HG03060 (cell line): ENCODE results near the gene SASH1.

ENCODE experiments used
- ATAC-seq: cut with Tn5 transposase; IDR thresholded peaks from one replicate; pipeline ENCODE4 v1.9.1; 2021; ENCODE audit warnings: low read depth, moderate number of reproducible peaks; ENCODE audit not compliant: unreplicated experiment

Gene SASH1

DNA sequence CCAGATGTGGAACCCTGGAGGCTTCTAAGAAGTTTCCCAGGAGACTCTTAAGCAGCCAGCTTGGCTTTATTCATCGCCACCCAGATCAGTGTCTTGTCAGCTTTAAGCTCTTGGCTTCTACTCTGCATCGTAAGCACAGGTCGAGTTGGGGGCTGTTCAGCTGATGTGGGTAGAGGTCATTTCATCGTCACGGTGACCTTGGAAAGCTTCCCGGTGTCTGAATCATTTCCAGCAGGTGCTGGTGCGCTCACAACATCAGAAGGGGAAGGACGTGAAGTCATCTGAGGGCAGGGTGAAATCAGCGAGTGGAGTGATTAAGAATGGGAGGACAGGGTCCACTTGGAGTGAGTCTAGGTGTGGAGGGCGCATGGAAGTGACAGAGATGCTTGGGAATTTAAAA, 112.6 kb downstream of the SASH1 start:
- no peak for ATAC-seq

DNA sequence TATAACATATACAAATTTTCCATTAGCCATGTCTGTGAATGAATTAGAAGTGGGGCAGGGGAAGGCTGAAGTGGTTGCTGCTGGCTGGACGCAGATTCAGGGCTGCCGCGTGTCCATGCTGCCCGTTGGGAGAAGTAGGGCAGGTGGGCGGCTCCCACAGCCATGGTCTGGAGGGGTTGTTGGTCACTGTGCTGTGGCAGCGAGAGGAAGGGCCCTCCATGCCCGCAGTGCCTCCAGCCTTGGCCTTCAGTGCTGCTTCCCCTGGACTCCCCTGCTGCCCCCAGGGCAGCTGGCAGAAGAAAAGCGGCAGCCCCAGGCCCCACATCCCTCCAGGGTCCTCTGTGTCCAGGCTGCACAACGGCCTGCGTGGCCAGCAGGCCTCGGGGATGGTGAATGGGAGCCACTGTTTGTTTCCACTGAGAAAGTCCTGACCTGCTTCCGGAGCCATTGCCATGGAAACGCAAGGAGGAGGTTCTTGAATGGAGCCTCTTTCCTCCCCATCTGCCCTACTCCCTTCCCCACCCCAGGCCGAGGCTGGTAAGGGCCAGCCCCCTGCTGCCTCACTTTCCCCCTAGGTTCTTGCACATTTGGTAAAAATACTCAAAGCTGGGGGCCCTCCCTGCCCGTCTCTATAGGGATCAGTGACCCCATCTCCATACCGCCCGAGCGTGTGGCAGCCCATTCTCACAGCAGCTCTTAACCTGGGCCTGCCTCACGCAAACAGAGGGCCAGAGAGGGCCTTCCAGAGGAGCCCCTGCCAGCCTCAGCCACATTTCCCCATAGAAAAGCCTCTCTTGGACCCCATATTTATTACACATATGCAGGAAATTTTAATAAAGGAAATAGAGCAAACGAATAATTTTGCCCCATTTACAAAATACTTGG, 113.3 kb downstream of the SASH1 start:
- no peak for ATAC-seq

DNA sequence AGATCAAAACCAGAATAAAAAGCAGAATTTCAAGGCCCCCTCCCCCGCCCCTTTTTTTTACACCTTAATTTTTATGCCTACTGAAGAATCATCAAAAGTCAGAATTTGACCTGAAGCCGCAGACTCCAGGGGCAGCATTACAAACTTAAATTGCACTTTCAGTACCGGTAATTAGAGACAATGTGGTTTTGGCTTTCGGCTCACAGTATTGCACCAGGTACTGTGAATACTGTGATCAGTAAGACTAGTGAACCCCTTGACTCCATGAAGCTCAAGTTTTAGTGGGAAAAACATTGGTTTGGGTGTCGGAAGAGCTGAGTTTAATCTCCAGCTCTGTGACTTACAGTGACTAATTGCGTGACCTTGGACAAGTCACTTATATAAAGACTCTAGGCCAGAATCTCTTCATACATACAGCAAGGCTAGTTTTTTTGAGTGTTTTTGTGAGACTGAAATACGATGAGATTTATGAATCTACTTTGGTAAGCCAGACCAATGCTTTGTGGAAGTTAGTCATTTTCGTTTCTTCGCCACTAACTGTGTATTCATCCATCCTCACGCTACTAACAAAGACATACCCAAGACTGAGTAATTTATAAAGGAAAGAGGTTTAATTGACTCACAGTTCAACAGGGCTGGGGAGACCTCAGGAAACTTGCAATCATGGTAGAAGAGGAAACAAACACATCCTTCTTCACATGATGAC, 114.7 kb downstream of the SASH1 start:
- ATAC-seq: no peak

DNA sequence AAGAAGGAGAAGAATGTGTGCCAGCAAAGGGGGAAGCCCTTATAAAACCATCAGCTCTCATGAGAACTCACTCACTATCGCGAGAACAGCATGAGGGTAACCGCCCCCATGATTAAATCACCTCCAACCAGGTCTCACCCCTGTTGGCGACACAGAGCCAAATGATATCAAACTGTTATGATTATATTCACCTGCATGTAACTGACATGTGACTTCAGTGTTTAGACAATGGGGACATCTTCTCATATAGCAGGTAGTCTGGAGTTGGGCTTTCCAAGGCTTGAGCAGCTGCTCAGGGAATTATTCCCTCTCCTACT, 115.2 kb downstream of the SASH1 start:
- ATAC-seq: no peak

DNA sequence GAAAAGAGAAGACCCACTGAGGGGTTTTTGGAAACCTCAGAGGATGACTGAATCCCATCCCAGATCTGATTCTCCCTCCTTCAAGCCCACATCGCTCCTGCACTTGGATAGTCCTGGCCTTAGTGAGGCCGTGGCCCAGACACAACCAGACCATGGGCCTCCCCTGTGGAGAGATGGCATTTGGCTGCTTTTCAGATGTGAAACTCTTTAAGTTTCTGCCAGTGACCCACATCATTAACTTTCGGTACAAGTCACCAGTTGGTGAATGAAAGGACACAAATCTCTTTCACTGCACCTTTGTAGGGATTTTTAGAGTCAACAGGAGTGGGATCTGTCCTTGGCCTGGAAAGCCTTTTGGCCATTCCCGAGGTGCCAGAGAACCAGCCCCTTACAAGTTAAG, 116.6 kb downstream of the SASH1 start:
- no peak for ATAC-seq

DNA sequence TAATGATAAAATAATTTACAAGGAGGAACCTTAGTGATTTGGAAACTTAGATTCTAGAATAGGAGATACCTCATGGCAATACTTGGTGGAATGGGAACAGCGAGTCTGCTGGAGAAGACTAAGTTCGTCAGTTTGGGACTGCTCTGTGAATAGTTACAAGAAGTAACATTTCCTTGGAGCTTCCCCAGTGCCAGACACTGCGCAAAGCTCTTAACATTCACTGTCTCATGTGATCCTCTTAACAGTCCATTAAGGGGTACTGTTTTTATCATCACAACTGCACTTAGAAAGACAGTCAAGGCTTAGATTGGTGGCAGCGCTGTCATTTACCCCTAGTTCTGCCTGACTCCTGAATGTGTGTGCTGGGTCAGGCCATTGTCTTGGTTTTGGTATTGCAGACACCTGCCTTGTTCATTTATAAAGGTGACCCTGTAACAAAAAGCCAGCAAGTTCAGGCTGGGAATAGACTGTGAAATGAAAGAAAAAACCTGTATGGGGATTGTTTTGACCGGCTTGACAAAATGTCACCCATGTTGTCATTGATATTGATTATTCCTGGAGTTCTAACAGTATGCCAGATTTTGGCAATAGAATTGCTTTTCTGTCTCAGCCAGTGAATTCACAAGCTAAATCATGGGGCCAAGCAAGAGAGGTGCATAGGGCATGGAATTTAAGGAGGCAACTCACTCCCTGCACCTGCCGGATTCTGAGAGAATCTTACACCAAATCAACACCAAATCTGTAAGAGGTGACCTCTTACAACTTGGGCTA, 118.4 kb downstream of the SASH1 start:
- no peak for ATAC-seq

DNA sequence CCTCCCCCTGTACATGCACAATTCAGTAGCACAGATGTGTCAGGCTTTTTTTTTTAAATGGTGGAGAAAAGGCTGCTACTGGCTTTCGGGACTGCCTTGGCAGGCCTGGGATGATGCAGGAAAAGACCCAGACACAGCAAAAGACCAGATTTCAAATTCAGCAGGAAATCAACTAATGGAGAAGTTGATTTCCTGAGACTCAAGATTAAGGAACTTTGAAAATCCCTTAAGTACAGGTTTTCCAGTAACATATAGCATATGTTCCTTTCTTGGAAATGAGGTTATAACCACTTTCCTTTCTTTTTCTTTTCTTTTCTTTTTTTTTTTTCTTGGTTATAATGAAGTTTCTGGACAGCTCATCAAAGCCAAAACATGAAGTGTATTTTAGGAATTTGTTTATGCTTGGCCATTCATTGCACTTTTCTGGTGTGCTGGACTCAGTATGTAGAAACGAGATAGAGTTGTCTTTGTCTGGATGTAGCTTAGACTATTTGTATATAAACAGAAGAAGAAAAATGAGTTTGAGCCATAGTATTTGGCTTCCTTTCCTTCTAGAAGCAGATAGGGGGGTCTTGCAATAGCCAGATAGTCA, 119.4 kb downstream of the SASH1 start:
- ATAC-seq: no peak

DNA sequence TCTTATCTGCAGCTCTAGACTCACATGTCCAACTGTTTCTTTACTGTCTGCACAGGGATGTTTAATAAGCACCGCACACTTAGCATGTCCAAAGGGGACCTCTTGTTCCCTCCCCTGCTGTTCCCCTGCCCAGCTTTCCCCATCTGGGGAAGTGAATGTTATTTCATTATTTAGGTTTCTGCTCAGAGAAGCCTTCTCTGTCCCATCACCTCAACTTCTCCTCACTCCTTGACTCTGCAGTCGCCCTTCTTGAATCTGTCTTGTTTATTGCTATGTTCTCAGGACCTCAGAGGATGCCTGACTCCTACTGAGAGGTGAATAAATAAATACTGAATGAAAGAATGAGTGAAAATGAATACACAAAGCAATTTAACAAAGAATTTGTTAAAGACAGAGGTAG, 121.0 kb downstream of the SASH1 start:
- no peak for ATAC-seq

DNA sequence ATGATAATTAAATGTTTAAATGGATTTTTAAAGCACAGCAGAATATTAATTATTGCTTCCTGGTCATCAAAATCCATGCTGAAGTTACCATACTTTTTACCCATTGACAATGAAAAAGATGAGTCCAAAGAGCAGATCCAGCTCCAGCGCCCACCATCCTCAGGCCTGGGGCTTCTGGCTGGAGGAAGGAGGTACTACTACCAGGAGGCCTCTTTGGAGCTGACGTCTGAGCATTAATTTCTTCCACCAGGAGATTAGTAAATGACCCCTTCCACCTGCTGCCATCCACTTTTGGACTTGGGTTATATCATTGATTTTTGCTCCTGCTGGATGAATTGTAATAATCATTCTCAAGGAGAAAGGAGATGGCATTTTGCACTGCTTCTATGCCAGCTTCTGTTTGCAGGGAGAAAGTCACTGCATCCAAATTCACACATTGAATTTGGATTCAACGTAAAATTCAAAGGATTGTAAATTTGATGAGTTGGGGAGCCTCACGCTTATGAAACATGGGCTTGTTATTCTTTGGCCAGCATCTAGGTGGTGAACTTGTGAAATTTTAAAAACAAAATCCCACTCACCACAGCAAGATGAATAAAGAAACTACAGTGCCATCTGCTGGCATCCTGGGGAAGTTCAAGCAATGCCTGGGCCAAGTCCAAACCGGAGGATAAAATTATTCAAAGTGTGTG, 121.8 kb downstream of the SASH1 start:
- ATAC-seq: peak; percentile 49

DNA sequence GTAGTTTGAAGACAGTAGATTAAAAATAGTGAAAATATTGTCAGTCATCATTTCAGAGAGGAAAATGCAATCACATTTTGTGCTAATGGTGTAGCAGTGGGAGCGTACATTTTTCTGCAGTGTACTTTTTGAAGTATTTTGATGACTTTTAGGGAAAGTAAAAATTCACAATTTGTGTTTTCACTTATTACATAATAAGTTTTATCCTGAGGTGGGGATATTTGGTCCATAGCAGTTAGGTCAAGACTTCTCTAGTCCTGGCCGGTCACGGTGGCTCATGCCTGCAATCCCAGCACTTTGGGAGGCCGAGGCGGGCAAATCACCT, 122.3 kb downstream of the SASH1 start:
- ATAC-seq: no peak

DNA sequence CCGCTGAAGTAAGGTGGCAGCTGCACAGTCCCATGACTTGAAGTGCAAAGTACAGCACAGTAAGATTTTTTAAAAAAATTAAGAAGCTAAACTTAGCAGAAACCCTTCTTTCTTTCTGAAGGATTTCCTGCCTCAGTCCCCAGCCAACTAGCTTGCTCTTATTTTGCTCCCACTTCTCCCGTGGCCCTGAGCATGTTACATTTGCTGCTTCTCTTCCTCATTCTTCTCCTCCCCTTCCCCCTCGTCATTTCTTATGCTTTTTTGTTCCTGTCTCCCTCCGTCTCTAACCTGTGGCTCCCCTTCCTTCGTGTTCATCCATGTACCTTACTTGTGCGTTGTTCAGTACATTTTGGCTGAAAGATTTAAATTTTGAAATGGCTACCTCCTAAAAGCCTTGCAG, 123.0 kb downstream of the SASH1 start:
- no peak for ATAC-seq

DNA sequence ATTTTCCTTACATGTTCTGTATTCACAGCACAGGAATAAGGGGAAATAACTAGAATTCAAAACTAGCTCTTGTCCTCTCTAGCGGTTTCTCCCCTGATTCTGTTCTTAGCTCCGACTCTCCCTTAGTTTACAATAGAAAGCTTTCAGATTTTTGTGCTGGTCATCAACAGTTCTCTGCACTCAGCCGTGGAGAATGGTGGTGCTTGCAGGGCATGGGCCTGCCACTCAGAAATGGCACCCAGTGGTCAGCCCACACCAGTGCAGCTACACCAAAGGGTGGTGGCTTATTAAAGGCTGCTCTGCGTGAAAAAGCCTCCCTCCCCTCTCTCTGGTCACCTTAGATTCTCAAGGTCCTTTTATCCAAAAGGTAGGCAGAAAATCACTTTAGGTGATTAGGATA, 123.5 kb downstream of the SASH1 start:
- ATAC-seq: no peak

DNA sequence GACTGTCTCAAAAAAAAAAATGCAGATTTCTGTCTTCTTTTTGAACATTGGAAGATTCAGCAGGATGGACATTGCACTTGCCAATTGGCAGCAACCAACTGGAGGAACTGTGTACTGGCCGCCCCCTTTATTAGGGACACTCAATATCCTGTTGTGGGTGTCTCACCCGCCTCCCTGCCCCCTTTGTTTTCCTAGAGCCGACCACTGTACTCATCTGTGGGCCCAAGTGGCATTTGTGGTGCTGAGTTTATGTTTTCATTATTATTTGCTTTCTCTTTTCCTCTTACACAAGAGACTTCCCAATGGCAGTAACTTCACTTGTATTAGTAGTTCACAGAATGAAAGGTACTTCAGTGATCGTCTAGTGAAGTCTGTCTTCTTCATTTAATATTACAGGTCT, 125.3 kb downstream of the SASH1 start:
- ATAC-seq: no peak

DNA sequence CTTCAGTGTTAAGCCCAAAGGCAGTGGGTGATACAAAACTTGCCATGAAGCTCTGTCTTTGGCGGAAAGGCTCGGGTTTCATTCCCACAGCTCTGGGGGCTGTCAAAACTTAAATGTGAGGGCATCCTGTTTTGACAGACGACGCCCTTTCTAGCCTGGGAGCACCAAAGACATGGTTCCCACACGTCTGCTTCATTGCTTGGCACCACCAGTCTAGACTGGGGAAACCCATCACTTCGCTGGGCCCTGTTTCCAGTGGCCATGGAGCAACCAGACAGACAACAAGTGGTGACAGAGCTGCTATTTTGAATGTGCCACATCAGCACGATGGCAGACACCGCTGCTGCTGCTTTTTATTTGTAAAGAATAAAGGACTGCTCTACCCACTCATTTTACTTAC, 127.5 kb downstream of the SASH1 start:
- ATAC-seq: no peak

DNA sequence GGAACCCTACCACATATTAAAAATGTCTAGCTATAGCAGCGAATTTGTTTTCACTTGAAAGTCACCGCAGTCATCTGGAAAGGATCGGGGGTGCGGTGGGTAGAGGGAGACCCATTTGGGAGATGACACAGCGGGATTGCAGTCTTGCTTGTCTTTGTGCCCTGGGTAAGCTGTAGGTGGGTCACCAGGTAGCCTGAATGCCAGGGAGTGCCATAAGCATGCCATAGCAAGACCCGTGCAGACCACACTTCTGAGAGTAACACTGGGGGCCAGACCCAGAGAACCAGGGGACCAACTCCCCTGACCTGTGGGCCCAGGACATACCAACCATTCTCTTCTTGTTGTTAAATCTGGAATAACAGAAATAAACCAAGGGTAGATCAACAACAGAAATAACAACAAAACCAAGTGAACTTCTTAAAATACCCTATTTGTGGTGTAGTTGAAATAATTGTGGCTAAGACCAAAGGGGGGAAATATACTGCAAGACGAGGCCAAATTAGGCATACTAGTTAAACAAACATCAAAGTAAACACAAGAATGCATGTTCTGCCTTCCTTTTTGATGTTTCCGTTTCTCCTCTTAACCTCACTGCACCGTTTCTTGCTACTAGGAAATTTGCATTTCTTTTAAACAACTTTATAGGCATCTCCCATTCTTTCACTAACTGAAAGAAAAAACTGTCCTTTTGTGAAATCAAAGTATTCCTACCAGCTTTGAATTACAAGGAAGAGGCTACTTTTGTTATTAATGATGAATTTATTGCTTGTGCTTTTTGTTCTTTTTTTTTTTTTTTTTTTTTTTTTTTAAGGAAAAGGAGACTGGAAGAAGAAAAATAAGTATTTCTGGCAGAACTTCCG, 128.2 kb downstream of the SASH1 start:
- ATAC-seq: no peak

DNA sequence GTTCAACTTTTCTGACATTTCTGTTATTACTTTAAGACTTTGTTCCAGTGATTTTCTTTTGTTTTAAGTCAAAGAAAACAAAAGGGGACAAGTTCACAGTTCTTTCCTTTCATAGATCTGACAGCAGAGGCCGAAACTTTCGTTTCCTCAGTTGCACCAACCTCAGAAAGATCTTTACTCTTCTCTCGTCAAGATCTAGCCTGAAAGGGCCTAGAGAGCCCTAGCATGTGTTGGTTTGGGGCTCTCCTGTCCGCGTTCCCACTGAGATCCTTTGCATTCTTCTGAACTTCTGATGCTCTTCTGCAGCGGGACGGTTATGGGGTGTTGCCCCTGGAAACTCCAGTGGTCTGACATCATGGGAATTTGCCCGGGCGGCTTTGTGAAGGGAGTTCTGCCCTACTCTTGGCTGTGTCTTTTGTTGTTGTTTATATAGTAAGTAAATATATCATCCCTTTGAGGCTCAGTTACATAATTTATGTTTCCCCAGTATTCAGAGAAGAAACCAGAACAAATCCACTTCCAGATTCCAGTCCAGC, 129.1 kb downstream of the SASH1 start:
- no peak for ATAC-seq

DNA sequence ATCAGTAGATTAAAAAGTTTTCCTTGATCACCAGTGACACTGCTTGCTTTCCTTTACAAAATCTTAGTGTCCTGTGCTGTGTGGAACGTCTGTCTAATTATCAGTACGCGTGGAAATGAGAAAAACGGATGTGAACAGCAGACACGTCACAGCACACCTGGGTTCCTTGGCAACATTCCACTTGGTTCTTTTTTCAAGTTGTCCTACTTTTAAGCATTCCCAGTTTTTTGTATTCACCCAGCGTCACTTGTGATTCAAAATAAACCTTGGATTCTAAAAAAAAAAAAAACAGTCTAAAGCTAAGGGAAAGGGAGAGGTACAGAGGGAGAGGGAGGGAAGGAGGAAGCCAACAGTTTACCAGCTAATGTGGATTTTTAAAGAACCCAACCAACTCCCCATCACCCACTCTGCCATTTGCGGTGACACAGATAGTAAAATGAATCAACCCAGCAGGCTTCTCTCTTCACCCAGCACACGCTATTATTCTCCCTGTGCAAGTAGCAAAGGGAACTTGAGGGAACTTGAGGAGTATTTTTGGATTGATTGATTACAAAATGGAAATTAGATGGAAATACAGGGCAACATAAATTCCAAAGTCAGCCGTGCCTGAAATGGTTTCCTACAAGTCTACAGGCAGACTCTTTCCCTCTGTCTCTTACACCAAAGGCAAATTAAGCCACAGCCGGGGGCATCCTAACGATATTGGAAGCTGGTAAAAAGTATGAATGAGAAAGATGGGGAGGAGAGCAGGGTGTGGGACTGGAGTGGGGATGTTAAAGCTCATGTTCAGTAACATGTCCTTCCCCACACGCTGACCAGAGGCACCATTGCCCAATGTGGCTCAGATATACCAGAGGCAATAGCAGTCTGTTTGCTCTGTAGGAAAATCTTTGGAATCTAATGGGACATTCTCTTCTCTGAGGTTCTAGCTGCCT, 129.8 kb downstream of the SASH1 start:
- ATAC-seq: no peak

DNA sequence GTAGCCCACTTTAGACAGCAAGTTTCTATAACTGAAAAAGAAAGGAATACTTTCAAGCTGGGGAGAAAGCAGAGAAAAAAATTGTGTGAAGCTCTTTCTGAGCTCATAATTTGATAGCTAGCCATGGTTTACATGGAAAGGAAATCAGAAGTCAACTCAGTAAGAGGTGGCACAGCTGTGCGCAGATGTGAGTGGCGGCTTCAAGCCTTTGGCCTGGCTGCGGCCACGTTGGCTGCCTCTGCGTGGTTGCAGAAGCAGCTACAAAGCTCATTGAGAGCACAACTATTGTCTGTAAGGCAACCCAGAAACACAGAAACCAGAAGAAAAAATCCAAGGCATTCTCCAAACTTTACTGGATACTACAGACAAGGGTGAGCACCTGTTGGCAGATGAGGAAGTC, 136.9 kb downstream of the SASH1 start:
- ATAC-seq: no peak
